H54 (cell line): ENCODE data around the gene TRIM60.
"Not testable (repeated sequence)": the region's sequence is repeated elsewhere in the genome, so short reads cannot be mapped to it uniquely, and the experiment has no call there.

ENCODE experiments used
- DNase-seq: peaks from one replicate; pipeline ENCODE4 v3.0.0; 2011; ENCODE audit warnings: low spot score, mixed read lengths; ENCODE audit not compliant: insufficient read length
- FAIRE-seq: peaks from 3 replicates; lab custom pipeline; 2011; peaks lifted over from hg19 to GRCh38; lab: Jason Lieb, UNC
- POLR2A ChIP-seq: IDR thresholded peaks from 2 replicates; pipeline ENCODE4 v1.6.1; 2011; ENCODE audit warnings: low read depth, mild to moderate bottlenecking, low read length

TRIM60 gene

GRCh38 chr4:165031436-165032211 is at the start of gene TRIM60:
TSS of gene TRIM60 (plus strand) at chr4:165031999. CDS start at chr4:165040073, 8,074 bp downstream.
- no peak for TF ChIP-seq POLR2A
- FAIRE-seq (no peak), DNase-seq (no peak)

GRCh38 chr4:164989471-164989870 is 42.3 kb upstream of the TRIM60 start:
- no peak for TF ChIP-seq POLR2A
- DNase-seq: no peak
- FAIRE-seq: no peak

DNA sequence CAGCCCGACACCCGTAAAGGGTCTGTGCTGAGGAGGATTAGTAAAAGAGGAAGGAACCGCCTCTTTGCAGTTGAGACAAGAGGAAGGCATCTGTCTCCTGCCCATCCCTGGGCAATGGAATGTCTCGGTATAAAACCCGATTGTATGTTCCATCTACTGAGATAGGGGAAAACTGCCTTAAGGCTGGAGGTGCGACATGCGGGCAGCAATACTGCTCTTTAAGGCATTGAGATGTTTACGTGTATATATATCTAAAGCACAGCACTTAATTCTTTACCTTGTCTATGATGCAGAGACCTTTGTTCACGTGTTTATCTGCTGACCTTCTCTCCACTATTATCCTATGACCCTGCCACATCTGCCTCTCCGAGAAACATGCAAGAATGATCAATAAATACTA is 41.0 kb upstream of the TRIM60 start:
- not testable (repeated sequence) for FAIRE-seq, DNase-seq

DNA sequence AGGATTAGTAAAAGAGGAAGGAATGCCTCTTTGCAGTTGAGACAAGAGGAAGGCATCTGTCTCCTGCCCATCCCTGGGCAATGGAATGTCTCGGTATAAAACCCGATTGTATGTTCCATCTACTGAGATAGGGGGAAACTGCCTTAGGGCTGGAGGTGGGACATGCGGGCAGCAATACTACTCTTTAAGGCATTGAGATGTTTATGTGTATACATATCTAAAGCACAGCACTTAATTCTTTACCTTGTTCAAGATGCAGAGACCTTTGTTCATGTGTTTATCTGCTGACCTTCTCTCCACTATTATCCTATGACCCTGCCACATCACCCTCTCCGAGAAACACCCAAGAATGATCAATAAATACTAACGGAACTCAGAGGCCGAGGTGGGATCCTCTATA is 35.7 kb upstream of the TRIM60 start:
- not testable (repeated sequence) for FAIRE-seq, DNase-seq

DNA sequence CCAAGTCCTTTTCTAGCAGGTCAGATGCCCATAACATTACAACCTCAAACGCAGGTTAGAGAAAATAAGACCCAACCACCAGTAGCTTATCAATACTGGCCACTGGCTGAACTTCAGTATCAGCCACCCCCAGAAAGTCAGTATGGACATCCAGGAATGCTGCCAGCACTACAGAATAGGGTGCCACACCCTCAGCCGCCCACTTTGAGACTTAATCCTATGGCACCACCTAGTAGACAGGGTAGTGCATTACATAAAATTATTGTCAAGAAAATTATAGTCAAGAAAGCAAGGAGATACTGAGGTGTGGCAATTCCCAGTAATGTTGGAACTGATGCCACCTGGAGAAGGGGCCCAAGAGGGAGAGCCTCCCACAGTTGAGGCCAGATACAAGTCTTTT is 34.5 kb upstream of the TRIM60 start:
- FAIRE-seq (no peak), DNase-seq (no peak)
- TF ChIP-seq POLR2A: no peak

- FAIRE-seq: no peak
- no peak for DNase-seq
- TF ChIP-seq POLR2A: no peak
Measured at GRCh38 chr4:164997941-164998340, 33.9 kb upstream of the TRIM60 start.

GRCh38 chr4:164998526-164999080 is 33.2 kb upstream of the TRIM60 start:
- FAIRE-seq, DNase-seq: not testable (repeated sequence)

GRCh38 chr4:165001957-165002356 is 29.8 kb upstream of the TRIM60 start:
- DNase-seq, FAIRE-seq: not testable (repeated sequence)

DNA sequence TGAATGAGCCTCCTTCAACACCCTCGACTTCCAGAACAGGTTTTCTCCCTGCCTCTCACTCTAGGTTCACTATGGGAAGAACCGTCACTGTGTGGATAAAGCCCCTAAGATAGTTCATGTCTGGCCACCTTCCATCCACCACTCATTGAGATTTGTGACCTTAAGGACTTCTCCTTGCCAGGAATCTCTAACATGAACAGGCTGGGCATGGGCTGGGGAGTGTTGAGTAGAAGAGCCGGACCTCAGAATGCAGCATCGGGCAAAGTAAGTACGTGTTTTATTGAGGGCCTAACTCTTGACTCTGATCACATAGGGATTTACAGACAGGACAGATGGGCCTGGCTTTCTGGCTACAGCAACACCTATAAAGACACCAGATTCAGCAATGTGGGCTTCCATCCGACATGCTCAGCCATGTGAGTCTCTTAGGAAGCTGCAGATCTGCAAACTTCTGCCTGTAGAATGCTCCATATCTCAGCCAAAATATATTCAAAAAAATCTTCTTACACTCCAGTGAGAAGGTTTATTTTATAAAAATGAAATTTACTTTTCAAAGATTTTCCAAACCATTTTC is 26.4 kb upstream of the TRIM60 start:
- no peak for TF ChIP-seq POLR2A
- FAIRE-seq: no peak
- no peak for DNase-seq

DNA sequence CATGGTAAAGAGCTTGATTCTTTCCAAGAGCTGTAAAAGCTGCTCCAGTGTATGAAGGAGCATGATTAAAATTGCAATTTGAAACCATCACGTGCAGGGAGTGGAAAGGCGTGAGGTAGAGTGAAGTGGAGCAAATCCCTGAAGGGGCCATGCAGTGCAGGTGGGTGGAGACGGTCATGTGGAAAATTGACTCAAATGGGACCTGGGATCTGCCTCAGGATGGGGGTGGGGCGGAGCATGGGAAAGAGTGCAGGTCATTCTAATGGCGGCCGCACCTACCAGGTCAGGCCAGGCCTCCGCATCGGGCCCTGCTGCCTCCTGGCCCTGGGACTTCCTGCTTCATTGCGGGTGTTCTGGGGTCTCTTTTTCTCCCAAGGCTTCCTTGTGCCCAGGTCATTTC is 25.3 kb upstream of the TRIM60 start:
- no peak for TF ChIP-seq POLR2A
- no peak for DNase-seq
- no peak for FAIRE-seq

- DNase-seq (no peak), FAIRE-seq (no peak)
- no peak for TF ChIP-seq POLR2A
Measured at GRCh38 chr4:165006886-165007285, 24.9 kb upstream of the TRIM60 start.

- no peak for TF ChIP-seq POLR2A
- no peak for DNase-seq
- no peak for FAIRE-seq
Measured at GRCh38 chr4:165009493-165010227, 22.1 kb upstream of the TRIM60 start.

DNA sequence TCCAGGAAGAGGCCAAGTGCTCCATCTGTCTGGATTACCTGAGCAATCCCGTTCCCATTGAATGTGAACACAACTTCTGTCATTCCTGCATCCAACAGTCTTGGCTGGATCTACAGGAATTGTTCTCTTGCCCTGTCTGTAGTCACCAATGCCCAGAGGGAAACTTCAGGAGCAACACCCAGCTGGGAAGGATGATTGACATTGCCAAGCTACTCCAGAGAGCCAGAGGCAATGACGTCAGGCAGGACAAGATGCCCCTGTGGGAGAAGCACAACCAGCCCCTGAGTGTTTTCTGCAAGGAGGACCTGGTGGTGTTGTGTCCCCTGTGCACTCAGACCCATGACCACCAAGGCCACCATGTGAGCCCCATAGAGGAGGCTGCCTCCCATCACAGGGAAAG is 21.3 kb upstream of the TRIM60 start:
- FAIRE-seq (no peak), DNase-seq (no peak)
- no peak for TF ChIP-seq POLR2A

- TF ChIP-seq POLR2A: no peak
- DNase-seq (no peak), FAIRE-seq (no peak)
Measured at GRCh38 chr4:165010991-165011390, 20.8 kb upstream of the TRIM60 start.

DNA sequence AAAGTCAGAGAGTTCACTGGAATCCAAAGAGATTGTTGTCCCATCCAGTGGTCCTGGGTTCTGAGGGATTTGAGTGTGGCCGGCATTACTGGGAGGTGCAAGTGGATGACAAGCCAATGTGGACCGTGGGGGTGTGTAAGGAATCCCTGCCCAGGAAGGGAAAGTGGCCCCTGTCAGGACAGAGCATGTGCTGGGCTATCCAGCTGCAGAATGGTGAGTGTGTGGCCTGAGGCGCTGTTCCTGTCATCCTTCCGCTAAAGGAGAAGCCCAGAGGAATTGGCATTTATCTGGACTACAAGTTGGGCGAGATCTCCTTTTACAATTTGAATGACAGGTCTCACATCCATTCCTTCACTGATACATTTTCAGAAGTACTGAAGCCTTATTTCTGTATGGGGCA is 20.4 kb upstream of the TRIM60 start:
- FAIRE-seq (no peak), DNase-seq (no peak)
- TF ChIP-seq POLR2A: no peak
